Testis (tissue), 3 donors: Measurements from ENCODE around the gene PAQR8. TPM values are rescaled to one million over a fixed set of nuclear protein-coding genes. Genes with fewer than 3 reads are reported as not detected.

Source experiments
- DNase-seq: peaks from one replicate; pipeline ENCODE4 v3.0.0-alpha.2; 2019
- H3K27ac ChIP-seq, 2 donors: fragments of 200-600 bp; sonication (generic); one replicate each; pipeline ENCODE4 v1.5.1; 2019
- H3K27me3 ChIP-seq: fragments of 200-600 bp; sonication (generic); one replicate; pipeline ENCODE4 v1.5.1; 2019
- H3K36me3 ChIP-seq: fragments of 200-600 bp; sonication (generic); one replicate; pipeline ENCODE4 v1.5.1; 2017; ENCODE audit warnings: low read depth; ENCODE audit errors: missing control alignments
- H3K4me1 ChIP-seq: fragments of 200-600 bp; sonication (generic); one replicate; pipeline ENCODE4 v1.5.1; 2019
- H3K4me3 ChIP-seq, 2 donors: fragments of 200-600 bp; sonication (generic); one replicate each; pipeline ENCODE4 v1.5.1; 2017 to 2019
- H3K9me3 ChIP-seq: fragments of 200-600 bp; sonication (generic); one replicate; pipeline ENCODE4 v1.5.1; 2017
- CTCF ChIP-seq, 3 experiments: fragments of 450-650 bp in 2 of 3; fragments of 200-600 bp in 1 of 3; sonication (generic) in 1 of 3; IDR thresholded peaks; one replicate each; pipeline ENCODE4 v1.5.1; 2016 to 2019; ENCODE audit warnings: antibody characterized with exemption in 3 of 3, mild to moderate bottlenecking in 2 of 3, moderate library complexity in 1 of 3
- POLR2A ChIP-seq: fragments of 450-650 bp; IDR thresholded peaks from one replicate; pipeline ENCODE4 v1.6.1; 2017; ENCODE audit warnings: antibody characterized with exemption, mild to moderate bottlenecking, moderate library complexity
- WGBS, 2 donors: methylation state at CpG; one replicate each; pipeline ENCODE4 v1.1.5; 2018; 5-methylcytosine and 5-hydroxymethylcytosine counted together
- intact Hi-C: fragments of 100-400 bp; cut with DNase I; formaldehyde crosslinking; loops from one replicate; pipeline ENCODE4 v1.15.1; 2023; ENCODE audit warnings: low total_unique reads
- polyA plus RNA-seq: library from polyadenylated mRNA; stranded (reverse); fragments of 350-450 nt; fragmentation: Illumina TruSeq; extraction: RNeasy Lipid Tissue Mini Kit (QIAGEN cat#74804); gene quantifications from one replicate; pipeline ENCODE4 v1.2.3, GENCODE V29; 2014; ENCODE audit warnings: low read depth, low replicate concordance; ENCODE audit not compliant: insufficient read depth
- total RNA-seq, 2 donors: library from RNA; depleted of rRNA; stranded (reverse); fragments of >200 nt; gene quantifications; one replicate each; pipeline ENCODE4 v1.2.3, GENCODE V29; 2016

Gene PAQR8
- total and polyA plus RNA-seq, 3 donors from 2014 or later = 8.3 to 11.0 (median 9.0) TPM

DNA sequence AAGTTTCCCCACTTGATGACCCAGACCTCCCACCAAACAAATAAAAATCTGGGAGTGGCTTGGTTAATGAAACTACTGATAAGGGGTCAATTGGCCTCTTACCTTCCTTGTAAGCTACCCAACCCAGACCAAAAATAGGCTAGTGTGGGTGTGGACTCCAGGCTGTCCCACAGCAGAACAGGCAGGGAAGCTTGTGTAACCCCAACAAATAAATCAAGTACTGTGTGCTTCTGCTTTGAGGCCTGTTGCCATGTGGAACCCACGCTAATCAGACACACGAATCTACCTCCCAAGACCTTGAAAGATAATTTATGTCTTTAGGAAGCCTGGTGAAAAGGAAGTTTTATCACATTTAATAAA lies 33.7 kb upstream of the PAQR8 start:
- intact Hi-C loops = no loop called here

DNA sequence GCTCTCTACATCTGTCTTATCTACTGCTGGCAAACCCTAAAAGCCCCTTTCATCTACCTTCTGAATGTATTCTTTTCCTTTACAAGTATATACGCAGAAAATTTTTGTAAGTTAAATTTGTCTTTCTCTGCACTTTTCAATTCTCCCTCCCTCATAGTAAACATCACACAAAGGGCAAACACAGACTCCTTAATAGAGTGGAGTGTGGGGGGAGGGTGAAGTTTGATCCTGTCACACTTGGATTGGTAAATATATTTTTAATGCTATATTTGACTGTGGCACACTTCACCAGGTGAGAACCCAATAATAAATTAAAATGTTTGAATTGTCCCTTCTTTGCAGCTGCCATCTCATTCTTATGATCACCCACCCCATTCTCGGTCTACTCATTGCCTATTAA lies 33.2 kb upstream of the PAQR8 start:
- Histone ChIP-seq H3K27me3 (no peaks in the 10 kb centered on the region), H3K9me3 (no peaks in the 10 kb centered on the region), H3K27ac (no peak overlapping the region), H3K36me3 (no peaks in the 10 kb centered on the region), H3K4me3 (no peak overlapping the region), H3K4me1 (peaks cover 7% of the 10 kb centered on the region)
- no peak for DNase-seq
- intact Hi-C loops = no loop called here
- TF ChIP-seq POLR2A (no peak), CTCF (IDR thresholded peaks at IDR 0.05) (no peak)
- 82 to 86% methylated on average over 2 of the region's 2 CpGs for WGBS, 2 donors

More for the DNA sequence above, 33.7 kb upstream of the PAQR8 start:
- TF ChIP-seq CTCF (IDR thresholded peaks at IDR 0.05) = no peak
- H3K9me3 ChIP-seq = no peaks in the 10 kb centered on the region
- H3K27ac ChIP-seq = no peak overlapping the region
- DNase-seq = no peak
- no peaks in the 10 kb centered on the region for H3K36me3 ChIP-seq
- 76 to 79% methylated on average over 2 of the region's 2 CpGs for WGBS, 2 donors
- no peak overlapping the region for H3K4me3 ChIP-seq
- no peaks in the 10 kb centered on the region for H3K27me3 ChIP-seq
- peaks cover 7% of the 10 kb centered on the region for H3K4me1 ChIP-seq

GRCh38 chr6:52330470-52330869 lies 31.5 kb upstream of the PAQR8 start:
- no peak for TF ChIP-seq CTCF (IDR thresholded peaks at IDR 0.05)
- no peak for TF ChIP-seq POLR2A
- WGBS, 2 donors = 91 to 92% methylated on average over 2 of the region's 2 CpGs
- Histone ChIP-seq H3K4me1 (peaks cover 7% of the 10 kb centered on the region), H3K27me3 (no peaks in the 10 kb centered on the region), H3K4me3 (no peak overlapping the region), H3K9me3 (no peaks in the 10 kb centered on the region), H3K36me3 (no peaks in the 10 kb centered on the region), H3K27ac (no peak overlapping the region)
- no peak for DNase-seq
- intact Hi-C loops = no loop called here

- no peak for DNase-seq
- intact Hi-C loops = no loop called here
- H3K36me3 ChIP-seq = no peaks in the 10 kb centered on the region
- no peaks in the 10 kb centered on the region for H3K27me3 ChIP-seq
- H3K27ac ChIP-seq = no peak overlapping the region
- H3K4me3 ChIP-seq = no peak overlapping the region
- TF ChIP-seq POLR2A = no peak
- no peak for TF ChIP-seq CTCF (IDR thresholded peaks at IDR 0.05)
- no peaks in the 10 kb centered on the region for H3K9me3 ChIP-seq
- WGBS, 2 donors = 73 to 79% methylated on average over 3 to 4 of the region's 4 CpGs
- H3K4me1 ChIP-seq = no peaks in the 10 kb centered on the region
Observed at GRCh38 chr6:52331793-52332457, 30.0 kb upstream of the PAQR8 start.

DNA sequence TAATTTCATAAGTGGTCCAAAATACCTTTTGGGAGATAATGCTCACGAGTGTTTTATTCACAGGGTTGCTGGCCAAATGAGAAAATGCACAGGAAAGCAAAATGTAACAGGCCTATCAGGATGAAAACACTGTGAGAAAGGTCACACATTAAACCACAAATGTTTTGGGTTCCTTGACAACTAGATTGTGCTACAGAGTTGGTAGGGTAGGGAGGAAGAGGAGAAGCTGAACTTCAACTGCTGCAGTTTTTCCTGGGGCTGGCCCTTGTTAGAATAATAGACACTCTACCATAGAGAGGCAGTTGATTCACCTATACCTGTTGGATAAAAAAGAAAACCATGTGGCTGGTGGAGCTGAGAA lies 28.1 kb upstream of the PAQR8 start:
- TF ChIP-seq CTCF (IDR thresholded peaks at IDR 0.05) (no peak), POLR2A (no peak)
- H3K27me3 ChIP-seq = no peaks in the 10 kb centered on the region
- WGBS, 2 donors = 52 to 64% methylated on average over 1 of the region's 1 CpG
- H3K36me3 ChIP-seq = no peaks in the 10 kb centered on the region
- no peak overlapping the region for H3K27ac ChIP-seq
- H3K4me1 ChIP-seq = no peaks in the 10 kb centered on the region
- DNase-seq = no peak
- intact Hi-C loops = no loop called here
- H3K4me3 ChIP-seq = no peak overlapping the region
- no peaks in the 10 kb centered on the region for H3K9me3 ChIP-seq
